Fibroblast of skin of right quadriceps (primary cell): Measurements from ENCODE around the gene YBX2.
"Not testable (repeated sequence)": the region's sequence is repeated elsewhere in the genome, so short reads cannot be mapped to it uniquely, and the experiment has no call there.

ENCODE experiments used
- DNase-seq: peaks from one replicate; pipeline ENCODE4 v3.0.0-alpha.2; 2013

Gene YBX2

DNA sequence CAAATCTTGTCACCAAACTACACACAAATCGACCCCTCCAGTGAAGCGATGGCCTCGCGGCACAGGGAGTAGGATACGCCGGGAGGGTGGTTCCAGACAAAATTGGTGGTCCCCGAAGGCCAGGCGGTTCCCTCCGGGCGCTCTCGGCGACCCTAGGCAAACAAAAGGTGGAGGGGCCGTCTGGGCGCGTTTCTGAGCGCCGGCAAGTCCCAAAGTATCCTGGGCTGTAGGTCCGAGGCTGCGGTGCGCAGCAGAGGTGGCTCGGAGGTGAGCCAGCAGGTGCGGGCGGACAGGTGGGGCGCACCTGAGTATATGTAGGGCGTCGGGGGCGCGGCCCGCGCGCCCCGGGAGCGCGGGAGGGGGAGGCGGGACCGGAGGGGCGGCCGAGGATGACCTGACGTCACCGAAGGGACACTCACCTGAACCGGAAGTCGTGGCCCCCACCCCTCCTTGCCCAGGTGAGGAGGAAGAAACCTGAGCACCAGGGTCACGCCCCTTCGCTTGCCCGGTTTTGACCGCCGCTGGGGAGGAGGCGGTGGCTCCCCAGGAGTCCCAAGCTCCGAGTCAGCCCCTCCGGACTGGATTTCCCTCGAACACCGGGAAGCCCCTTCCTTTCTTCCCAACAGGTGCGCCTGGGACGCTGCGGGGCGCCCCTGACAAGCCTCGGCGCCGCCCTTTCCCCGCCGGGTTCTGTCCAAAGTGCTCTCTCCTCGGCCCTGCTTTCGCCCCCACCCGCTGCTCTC, 32.1 kb downstream of the YBX2 start, which contains the start of gene CLDN7:
Gene CLDN7 (minus strand): TSS at position 287 of the 743 bp plus-strand sequence. CDS start 435 bp downstream, outside the sequence.
- no peak for DNase-seq

DNA sequence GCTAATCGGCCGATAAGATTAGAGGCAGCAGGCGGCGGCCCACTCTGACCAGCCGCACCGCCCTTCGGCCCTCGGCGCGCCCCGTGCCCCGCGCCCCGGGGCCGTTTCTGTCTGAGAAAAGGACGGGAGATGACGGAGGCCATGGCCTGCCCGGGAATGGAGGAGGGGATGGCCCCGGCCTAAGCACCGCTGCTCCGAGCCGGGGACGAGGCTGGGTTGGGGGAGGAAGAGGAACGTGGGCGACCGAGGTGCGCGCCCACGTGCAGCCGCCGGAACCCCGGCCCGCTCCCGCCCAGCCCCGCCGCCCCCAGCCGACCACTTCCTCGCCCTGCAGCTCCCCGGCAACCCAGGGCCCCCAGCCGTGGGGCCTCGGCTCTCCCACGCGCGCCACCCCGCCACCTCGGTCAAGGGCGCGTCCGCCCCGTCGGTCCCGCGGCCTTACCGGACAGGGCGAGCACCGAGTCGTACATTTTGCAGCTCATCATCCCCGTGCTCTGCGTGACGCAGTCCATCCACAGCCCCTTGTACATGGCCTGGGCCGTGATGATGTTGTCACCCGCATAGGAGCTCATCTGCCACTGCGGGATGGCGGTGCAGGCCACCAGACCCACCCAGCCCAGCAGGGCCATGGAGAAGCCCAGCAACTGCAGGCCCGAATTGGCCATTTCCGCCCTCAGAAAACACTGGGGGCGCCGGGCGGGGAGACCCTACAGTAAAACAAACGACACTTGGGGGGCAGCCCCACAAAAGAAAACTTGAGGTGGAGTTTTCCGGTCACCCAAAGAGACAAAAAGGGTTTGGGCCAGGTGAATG, 32.9 kb downstream of the YBX2 start:
- no peak for DNase-seq

GRCh38 chr17:7260651-7261378, 33.6 kb downstream of the YBX2 start:
- no peak for DNase-seq

DNA sequence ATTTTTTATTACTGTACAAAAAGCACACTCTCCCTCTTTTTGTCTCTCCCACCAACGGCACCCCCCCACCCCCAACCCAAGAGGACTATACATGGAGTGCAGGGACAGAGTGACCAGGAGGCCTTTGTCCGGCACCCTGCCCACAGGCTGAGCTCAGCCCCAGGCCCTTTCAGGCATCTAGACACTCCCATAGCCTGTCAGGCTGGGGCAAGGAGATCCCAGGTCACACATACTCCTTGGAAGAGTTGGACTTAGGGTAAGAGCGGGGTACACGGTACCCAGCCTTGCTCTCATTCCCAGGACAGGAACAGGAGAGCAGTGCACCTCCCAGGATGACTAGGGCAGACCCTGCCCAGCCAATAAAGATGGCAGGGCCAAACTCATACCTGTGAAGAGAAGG, 34.3 kb downstream of the YBX2 start:
- no peak for DNase-seq

- no peak for DNase-seq
These were observed 34.9 kb downstream of the YBX2 start for GRCh38 chr17:7259555-7259889.

DNA sequence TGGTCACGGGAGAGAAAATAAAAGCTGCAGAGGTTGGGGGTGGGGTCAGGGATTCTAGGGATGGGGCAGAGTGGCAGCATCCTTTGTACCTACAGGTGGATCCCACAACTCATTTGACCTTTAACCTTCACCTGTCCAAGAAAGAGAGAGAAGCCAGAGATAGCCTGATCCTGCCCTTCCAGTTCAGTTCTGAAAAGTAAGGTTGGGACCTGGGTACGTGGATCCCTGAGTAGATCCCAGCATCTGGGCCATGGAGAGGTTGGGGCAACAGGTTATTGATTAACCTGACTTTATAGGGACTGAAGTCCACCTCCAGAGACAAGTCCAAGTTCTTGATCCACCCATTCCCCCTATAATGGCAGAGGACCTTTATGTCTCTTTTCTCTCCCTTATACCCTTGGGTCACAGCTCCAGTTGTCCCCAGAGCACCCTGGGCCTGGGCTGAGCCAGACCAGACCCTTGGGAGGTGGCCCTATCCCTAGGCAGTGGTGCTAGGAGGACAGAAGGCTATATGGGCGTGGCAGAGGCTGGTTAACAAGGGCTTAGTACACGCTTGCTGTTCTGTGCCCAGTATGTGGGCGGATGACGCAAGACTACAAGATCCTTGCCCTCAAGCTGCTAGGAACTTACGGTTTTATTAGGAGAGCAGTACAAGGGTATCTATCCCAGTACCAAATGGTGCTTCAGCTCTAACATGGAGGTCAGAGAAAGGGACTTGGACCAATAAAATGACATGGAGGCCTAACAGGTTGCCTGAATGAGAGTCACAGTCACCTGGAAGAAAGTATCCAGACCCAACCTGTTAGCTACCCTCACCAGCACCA, 35.5 kb downstream of the YBX2 start:
- no peak for DNase-seq

GRCh38 chr17:7256766-7257456, 37.5 kb downstream of the YBX2 start:
- DNase-seq: no peak

DNA sequence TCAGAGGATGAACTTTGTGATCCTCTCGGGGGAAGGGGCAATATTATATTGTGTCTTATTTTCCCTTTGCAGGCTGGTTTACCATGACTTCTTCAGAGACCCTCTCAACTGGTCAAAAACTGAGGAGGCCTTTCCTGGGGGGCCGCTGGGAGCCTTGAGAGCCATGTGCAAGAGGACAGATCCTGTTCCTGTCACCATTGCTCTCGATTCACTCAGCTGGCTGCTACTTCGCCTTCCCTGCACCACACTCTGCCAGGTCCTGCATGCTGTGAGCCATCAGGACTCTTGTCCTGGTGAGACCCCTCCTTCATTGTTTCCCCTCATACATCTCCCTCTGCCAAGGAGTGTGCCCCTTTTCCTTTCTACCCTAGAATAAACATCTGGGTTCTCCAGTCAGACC, 39.9 kb downstream of the YBX2 start:
- no peak for DNase-seq

- DNase-seq: no peak
These were observed 41.4 kb downstream of the YBX2 start for GRCh38 chr17:7253082-7253481.

DNA sequence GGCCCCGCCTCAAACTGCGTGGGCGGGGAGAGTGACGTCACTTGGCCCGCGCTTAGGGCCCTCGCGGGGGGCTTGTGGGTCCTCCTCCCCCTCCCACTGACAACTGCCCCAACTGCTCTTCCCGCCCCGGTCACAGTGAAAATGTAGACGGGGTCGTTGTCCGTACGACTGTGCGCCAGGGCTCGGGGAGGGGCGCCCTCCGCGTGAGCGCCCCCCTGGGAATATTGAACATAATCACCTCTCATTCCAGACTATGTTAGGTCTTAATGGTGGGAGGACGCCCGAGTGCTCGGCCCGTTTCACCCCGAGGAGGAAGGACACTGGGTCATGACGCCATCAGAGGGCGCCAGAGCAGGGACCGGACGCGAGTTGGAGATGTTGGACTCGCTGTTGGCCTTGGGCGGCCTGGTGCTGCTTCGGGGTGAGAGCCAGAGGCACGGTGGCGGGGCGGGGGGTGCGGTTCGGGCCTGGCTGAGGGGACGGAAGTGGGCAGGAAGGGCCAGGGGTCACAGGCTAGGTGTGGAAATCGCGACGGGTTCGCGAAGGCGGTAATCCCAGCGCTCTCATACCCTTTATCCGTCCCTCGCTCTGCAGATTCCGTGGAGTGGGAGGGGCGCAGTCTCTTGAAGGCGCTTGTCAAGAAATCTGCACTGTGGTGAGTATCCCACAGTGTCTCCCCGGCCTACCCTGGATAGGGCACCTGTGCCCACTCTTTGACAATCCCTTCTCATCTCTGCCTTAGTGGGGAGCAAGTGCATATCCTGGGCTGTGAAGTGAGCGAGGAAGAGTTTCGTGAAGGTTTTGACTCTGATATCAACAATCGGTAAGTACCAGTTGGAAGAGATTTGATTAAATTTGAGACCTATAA, 42.0 kb downstream of the YBX2 start, which contains the start of gene ELP5:
Gene ELP5 (plus strand): TSS at position 40 of the 868 bp plus-strand sequence. CDS start 336 bp downstream, at position 376.
- peak; percentile 95 for DNase-seq

DNA sequence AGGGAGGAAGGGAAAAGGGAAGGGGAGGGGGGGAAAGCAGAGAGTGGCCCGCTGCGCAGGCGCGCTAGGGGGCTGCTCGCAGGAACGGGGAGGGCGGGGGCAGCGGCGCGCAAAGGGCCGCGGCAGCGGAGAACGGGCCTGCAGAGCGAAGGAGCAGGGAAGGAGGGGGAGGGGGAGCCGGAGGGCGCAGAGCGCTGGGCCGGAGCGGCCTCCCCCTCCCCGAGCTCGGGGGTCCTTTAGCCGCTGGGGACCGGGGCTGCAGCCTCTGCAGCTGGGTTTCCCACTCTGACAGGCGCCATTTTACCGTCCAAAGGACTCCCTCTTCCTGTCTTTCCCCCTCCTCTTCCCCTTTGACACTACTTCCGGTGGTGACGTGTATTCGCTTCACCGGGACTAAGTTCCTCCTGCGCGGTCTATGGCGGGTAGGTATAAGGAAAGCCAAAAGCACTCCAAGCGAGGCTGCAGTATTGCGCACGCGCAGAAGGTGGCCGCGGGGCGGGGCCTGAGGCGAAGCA, 42.7 kb downstream of the YBX2 start, which contains the start of gene CTDNEP1:
Gene CTDNEP1 (minus strand): TSS at position 74 of the 515 bp plus-strand sequence. CDS start 438 bp downstream, outside the sequence.
- peak; percentile 100 for DNase-seq

GRCh38 chr17:7250695-7251627, 43.5 kb downstream of the YBX2 start:
- DNase-seq: no peak

GRCh38 chr17:7249830-7250229, 44.6 kb downstream of the YBX2 start:
- DNase-seq: no peak

GRCh38 chr17:7249214-7249613, 45.2 kb downstream of the YBX2 start:
- DNase-seq: no peak

GRCh38 chr17:7248796-7249195, 45.6 kb downstream of the YBX2 start:
- no peak for DNase-seq

DNA sequence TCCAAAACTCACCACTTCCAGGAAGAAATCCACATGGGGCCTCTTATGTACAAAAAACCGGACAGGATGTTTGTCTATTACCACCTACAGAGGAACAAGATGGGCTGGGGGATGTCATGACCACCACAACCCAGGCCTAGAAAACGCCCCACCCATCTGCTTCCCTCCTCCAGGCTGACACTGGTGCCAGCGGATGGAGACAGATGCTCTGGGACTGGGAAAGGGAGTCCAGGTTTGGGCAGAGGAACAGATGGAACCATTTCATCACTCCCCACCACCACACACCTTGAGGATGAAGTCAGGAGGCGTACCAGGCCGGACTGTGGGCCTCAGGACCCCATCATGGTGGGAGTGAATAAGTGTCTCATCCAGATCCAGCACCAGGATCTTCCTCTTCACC, 47.7 kb downstream of the YBX2 start:
- DNase-seq: no peak

- not testable (repeated sequence) for DNase-seq
These were observed 50.6 kb downstream of the YBX2 start for GRCh38 chr17:7243838-7244237.

DNA sequence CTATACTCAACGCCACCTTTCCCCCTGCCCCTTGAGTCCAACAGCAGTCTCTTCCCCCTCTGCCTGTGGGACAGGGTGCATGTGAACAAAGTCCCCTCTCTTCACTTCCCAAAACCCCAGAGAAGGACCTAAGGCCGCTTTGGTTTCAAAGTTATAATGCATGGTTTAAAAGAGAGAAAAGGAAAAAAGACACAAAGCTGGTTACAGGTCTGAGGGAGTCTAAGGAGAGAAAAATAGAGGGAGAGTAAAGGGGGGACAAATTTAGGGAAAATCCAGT, 51.0 kb downstream of the YBX2 start:
- no peak for DNase-seq

DNA sequence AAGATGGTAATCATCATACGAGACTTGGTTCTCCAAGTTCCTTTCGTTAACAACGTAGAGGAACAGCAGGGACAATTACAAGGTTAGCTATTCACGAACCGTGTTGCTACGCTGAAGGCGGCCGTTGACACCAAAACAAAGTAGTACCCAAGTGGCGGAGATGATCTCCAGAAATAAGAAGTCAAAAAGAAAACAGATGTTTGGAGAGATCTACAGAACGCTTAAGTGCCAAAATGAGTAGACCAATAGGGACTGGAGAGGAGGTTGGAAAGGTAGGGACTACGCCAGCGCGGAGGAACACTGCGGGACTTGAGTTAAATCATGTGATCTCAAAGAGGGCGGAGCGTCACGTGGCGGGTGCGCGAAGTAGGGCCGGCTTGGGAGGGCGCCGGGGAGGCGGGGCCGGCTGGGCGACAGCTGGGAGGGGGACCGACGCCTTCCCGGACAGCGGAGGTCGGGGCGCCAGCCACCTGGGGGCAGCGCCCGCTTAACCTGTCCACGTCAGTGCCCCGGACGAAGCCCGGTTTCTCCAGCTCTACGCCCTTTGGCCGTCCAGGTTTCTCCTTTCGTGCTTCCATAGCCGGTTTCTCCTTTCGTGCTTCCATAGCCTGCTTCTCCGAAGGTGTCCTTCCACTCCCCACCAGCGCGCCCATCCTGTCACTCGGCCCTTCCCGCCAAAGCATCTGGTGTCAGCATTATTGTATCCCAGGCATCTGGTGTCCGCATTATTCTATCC, 51.6 kb downstream of the YBX2 start:
- peak; percentile 97 for DNase-seq
